HuH-7.5 (cell line): Measurements from ENCODE around the gene IRS2.

Experiments
- DNase-seq: peaks from one replicate; pipeline ENCODE4 v3.0.0; 2011; ENCODE audit warnings: low spot score

Gene IRS2

GRCh38 chr13:109756778-109757177 is 29.6 kb downstream of the IRS2 start:
- no peak for DNase-seq

DNA sequence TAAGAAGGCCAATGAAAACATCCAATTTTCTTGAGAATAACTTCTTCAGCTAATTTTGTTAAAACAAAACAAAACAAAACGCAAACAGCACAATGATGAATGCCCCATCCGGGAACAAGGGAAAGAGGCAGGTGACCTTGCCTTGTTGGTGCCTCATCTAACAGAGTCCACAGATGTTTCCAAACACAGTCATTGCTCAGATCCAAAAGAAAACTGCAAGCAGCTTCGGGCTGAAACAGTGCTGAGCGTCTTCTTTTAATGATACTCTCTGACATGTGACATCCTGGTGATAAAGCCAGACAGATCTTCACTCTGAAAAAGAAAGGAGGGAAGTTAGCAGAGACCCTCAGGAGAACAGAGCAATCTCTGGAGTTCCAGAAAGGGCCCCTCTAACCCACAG is 30.4 kb downstream of the IRS2 start:
- DNase-seq = no peak

DNA sequence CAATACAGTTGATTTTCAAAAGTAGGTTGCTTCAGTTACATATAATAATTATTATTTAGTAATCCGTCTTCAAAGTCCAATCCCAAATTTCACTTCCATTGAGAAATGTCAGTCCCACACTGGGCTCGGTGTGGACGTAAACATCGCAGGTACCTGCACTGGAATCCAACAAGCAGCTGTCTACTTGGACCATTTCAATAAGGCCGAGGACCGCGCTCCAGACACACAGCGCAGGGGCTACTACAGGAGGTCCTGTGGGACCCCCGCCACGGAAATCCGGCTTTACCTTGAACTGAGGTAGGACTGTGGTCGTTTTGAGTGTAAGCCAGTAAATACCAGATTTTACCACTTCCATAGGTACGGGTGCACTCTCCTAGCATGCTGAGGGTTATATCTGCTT is 30.8 kb downstream of the IRS2 start:
- no peak for DNase-seq

GRCh38 chr13:109751477-109751876 is 34.9 kb downstream of the IRS2 start:
- no peak for DNase-seq

DNA sequence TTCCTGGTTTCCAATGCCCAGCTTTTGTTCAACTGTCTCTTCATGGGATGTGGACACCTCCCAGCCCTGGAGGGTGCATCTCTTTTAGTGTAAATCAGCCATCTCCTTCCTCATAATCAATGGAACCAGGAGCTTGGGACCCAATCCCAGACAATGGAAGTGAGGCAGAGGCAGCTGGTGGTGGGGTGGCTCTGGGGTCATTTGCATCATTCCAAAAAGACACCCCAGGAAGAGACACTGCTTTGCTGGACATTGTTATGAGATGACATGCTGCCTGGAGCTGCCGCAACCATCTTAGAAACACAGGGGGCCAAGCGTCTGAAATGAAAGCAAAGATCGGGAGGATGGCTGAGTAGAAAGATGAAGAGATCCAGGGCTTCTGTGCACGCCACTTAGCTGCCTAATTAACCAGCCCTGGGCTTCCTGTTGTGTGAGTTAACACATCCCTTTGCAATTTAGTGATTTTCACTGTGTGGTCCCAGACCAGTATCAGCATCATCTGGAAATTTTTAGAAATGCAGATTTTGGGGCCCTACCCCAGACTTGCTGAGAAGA is 36.1 kb downstream of the IRS2 start:
- no peak for DNase-seq

DNA sequence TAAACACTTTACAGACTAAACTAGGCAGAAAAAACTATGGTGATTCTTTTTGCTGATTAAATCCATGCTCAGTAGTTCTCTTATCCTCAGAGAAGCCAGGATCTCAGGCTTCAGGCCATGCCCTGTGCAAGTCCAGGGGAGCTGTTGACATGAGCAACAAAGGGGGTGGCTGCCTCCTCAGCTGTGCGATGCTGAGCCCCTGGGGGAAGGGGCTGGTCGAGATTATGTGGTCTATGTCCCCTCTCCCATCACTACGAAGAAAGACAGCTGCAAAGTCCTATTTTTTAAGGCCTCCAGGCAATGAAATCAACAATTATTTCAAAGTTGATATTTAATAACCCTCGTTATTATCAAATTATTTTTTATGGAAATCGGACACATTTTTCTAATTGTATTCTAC is 37.0 kb downstream of the IRS2 start:
- DNase-seq = no peak

- DNase-seq = no peak
Observed at GRCh38 chr13:109748677-109749076, 37.7 kb downstream of the IRS2 start.

DNA sequence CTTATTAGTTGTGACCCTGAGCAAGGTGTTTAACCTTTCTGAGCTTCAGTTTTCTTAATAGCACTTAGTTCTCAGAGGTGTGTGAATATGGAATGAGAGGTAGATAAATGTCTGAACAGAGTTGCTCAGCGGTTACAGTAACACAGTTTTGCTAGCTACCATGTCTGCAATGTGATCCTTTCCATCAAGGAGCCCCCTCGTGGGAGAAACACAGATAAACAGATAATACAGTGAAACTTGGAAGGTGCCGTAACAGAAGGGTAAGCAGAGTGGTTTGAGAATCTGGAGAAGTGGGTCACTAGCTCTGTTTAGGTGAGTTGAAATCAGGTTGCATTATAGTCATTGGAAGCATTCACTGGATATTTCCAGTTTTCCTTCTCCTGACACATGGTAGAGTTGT is 38.9 kb downstream of the IRS2 start:
- DNase-seq = no peak

GRCh38 chr13:109746364-109746763 is 40.0 kb downstream of the IRS2 start:
- DNase-seq = no peak

- DNase-seq = no peak
Observed at GRCh38 chr13:109745702-109746101, 40.7 kb downstream of the IRS2 start.

- DNase-seq = no peak
Observed at GRCh38 chr13:109745060-109745459, 41.3 kb downstream of the IRS2 start.

GRCh38 chr13:109744512-109745051 is 41.8 kb downstream of the IRS2 start:
- DNase-seq = no peak

GRCh38 chr13:109743706-109744453 is 42.5 kb downstream of the IRS2 start:
- DNase-seq = no peak

DNA sequence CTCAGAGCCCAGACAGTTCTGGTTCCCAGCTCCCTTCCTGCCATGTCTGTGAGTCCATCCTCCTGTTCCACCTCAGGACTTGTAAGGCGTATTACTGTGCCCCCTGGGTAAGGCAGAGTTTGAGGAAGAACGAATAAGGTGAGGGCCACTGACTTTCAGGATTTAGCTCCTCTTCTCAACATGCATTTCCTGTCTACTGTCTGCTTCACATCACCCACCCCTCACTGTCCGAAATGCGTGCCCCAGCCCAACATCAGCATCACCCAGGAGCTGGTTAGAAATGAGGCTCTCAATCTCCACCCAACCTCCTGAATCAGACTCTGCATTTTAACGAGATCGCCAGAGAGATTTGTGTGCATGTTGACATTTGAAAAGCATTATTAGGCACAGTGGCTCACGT is 44.4 kb downstream of the IRS2 start:
- DNase-seq = no peak

- no peak for DNase-seq
Observed at GRCh38 chr13:109740721-109741120, 45.7 kb downstream of the IRS2 start.

- no peak for DNase-seq
Observed at GRCh38 chr13:109740121-109740520, 46.3 kb downstream of the IRS2 start.

DNA sequence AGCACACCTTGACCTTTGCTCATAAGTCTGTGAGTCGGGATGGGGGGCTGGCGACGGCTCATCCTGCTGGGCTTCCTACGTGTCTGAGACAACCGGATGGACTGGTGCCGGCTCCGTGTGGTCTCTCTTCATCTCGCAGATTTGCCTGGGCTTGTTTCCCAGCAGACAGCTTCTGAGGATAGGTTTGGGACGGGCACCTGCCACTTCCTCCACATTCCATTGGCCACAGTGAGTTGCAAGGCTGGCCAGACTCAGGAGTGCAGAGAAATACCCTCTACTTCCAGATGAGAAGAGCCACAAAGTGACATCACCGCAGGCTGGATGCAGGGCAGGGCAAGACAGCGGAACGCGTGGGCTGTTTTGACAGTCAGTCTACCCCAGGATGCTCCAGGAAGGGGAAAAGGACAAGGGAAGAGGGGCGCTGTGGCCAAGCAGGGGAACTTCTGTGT is 48.1 kb downstream of the IRS2 start:
- no peak for DNase-seq

DNA sequence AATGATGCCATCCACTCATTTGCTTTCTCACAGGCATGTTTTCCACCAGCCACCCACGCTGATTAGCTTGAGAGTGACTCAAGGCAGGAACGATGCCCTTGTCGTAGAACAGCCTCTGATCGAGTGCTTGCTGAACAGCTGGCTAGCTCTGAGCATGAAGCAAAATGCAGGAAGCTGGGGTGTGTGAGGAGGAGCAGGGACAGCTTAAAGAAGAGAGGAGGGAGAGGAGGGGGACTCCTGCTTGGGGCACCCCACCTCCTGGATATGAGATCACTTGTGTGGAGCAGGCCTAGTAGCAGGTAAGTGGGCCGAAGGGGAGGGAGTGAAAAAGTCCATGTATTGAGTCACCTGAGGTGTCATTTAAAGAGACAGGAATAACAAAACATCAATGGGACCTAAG is 48.8 kb downstream of the IRS2 start:
- no peak for DNase-seq

DNA sequence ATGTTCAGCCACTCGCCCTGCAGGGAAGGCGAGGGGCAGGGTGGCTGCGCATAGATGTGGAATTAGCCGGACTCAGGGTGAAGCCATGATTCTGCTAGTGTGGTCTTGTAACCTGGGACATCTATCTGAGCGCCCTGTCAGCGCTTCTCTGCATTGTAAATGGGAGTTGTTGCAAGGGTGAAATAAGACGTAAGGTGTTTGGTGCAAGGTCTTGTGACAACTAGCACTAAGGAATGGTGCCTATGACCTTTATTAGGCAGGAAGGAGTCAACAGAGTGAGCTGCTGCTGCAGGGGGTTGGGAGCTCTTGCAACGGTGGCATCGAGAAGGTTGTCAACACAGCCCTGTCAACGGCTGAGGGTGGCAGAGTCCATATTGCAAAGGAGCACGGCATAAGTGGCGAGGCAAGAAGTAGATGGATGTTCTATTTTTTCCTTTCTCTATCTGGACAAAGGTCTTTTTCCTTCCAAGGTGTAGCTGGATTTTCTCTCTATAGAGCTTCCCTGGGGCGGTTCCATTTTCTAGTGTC is 49.3 kb downstream of the IRS2 start:
- no peak for DNase-seq

DNA sequence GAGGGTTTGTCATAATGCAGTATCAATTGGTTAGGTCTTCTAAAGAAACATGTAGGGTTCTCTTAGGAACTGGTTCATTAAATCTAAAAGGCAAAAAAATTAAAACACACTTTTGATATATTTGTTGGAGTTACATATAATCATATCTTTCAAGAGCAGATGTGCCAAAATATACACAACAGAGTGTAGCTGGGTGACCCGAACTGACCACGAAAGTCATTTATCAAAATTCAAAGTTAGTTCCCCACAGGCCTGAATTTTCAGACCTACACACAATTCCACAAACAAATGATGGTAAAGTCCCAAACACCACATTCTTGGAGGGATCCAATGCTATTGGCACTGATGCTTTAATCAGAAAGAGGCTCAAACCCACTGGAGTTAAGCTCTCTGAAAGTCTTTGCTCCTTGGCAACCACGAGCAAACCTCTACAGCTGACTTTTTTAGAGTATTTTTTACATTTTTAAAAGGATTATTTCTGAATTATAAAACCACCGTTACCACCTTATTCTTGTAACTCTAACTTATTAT is 50.9 kb downstream of the IRS2 start:
- DNase-seq = no peak

DNA sequence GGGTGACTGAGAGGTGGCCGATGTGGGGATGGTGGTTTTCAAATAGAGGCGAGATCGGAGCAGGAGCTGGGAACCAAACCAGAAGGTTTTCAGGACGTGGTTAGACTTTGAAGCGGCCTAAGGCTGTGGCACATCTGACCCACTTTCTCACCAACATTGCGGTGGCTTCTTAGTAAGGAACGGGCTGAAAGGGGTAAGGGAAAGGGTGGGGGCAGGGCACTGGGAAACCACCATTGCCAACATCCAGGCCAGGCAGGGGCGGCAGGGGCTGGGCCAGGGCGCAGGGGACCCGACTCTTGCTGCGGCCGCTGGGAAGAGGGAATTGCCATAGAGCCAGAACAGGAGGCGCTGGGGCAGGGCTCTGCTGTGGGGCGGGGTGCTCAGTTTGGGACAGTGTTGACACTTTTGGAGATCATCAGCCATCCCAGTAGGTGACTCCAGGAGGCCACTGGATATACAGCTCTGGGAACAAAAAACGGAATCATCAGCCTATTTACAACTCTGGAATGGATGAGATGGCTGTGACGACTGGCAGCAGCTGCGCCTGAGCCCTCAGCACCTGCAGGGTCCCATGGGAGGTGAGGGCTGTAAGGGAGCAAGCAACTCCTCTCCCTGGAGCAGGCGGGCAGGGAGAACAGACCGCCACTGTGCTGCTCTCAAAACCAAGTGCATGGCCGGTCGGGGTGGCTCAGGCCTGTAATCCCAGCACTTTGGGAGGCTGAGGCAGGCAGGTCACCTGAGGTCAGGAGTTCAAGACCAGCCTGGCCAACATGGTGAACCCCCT is 52.2 kb downstream of the IRS2 start:
- DNase-seq = no peak

GRCh38 chr13:109733550-109733949 is 52.8 kb downstream of the IRS2 start:
- no peak for DNase-seq
